HCT116 (cell line): ENCODE measurements around the gene MGAT4A. TPM values are rescaled to one million over a fixed set of nuclear protein-coding genes. Genes with fewer than 3 reads are reported as not detected.

ENCODE experiments used
- ATAC-seq: fragments of 200-7000 bp; cut with Tn5 transposase; 2 replicates; pipeline ENCODE4 v1.9.1; 2020; ENCODE audit warnings: mild to moderate bottlenecking, moderate library complexity
- BruUV-seq: library from RNA; stranded (reverse); fragments of 400-500 nt; replicated peaks from 2 replicates; lab custom pipeline; 2021; lab: Mats Ljungman, UMichigan
- CTCF ChIA-PET: fragments of 300-600 bp; sonication (Branson Sonifier 250); formaldehyde crosslinking; loops from one replicate; lab custom pipeline; 2021; ENCODE audit warnings: antibody characterized with exemption; lab: Charles Lee
- POLR2A ChIA-PET: fragments of 300-600, 350-600 bp; sonication (Branson Sonifier 250); formaldehyde crosslinking; loops from one replicate; lab custom pipeline; 2021; ENCODE audit warnings: antibody characterized with exemption; lab: Charles Lee
- RAD21 ChIA-PET, 2 experiments: fragments of 300-600 bp; sonication (Branson Sonifier 250); formaldehyde crosslinking; loops; one replicate each; lab custom pipeline; 2023; ENCODE audit warnings: low total read pairs in 2 of 2; ENCODE audit not compliant: uncharacterized antibody in 2 of 2, unreplicated experiment in 2 of 2, low non-redundant PET in 1 of 2; lab: Charles Lee
- DNase-seq: peaks from one replicate; pipeline ENCODE4 v3.0.0-alpha.2; 2010; ENCODE audit warnings: low read depth, low spot score
- H2AFZ ChIP-seq: fragments of 200-600 bp; shearing (Covaris generic), sonication (generic); 2 replicates; pipeline ENCODE4 v1.6.1; 2017; ENCODE audit warnings: low read depth, mixed run types, mixed read lengths, antibody characterized with exemption, low read length; ENCODE audit not compliant: poor library complexity, severe bottlenecking
- H3K27ac ChIP-seq: 2 replicates; pipeline ENCODE4 v1.5.1; 2012; ENCODE audit warnings: low read depth, low read length
- H3K27me3 ChIP-seq: fragments of 200-600 bp; sonication (generic); 2 replicates; pipeline ENCODE4 v1.6.1; 2016; ENCODE audit warnings: mixed run types, low read length, mixed read lengths; ENCODE audit not compliant: insufficient read depth
- H3K36me3 ChIP-seq, 2 experiments: fragments of 200-500 bp in 1 of 2; fragments of 200-600 bp in 1 of 2; sonication (Bioruptor generic) in 1 of 2; sonication (generic) in 1 of 2; 2 replicates each; pipeline versions ENCODE4 v1.5.1 to v1.6.1; 2014 to 2016; ENCODE audit warnings: low read length in 2 of 2, inconsistent platforms in 1 of 2, mixed read lengths in 1 of 2, mixed run types in 1 of 2; ENCODE audit not compliant: insufficient read depth in 2 of 2, control insufficient read depth in 1 of 2
- H3K4me1 ChIP-seq, 2 experiments: fragments of 200-600 bp in 1 of 2; sonication (generic) in 1 of 2; 2 replicates each; pipeline versions ENCODE4 v1.5.1 to v1.6.1; 2012 to 2017; ENCODE audit warnings: low read length in 2 of 2, inconsistent platforms in 1 of 2, mild to moderate bottlenecking in 1 of 2, mixed read lengths in 1 of 2, mixed run types in 1 of 2, moderate library complexity in 1 of 2; ENCODE audit not compliant: insufficient read depth in 2 of 2, control insufficient read depth in 1 of 2
- H3K4me2 ChIP-seq: fragments of 200-600 bp; sonication (generic); 2 replicates; pipeline ENCODE4 v1.6.1; 2017; ENCODE audit warnings: mixed run types, low read length, mixed read lengths
- H3K4me3 ChIP-seq, 2 experiments: fragments of 200-600 bp in 1 of 2; sonication (generic) in 1 of 2; replicated peaks in 1 of 2; 2 replicates each; pipeline ENCODE4 v1.5.1; 2011 to 2016; ENCODE audit warnings: low read length in 2 of 2, control low read depth in 1 of 2, low read depth in 1 of 2, mild to moderate bottlenecking in 1 of 2, mixed read lengths in 1 of 2, mixed run types in 1 of 2
- H3K79me2 ChIP-seq: fragments of 200-600 bp; sonication (generic); 2 replicates; pipeline ENCODE4 v1.6.1; 2017; ENCODE audit warnings: mild to moderate bottlenecking, mixed run types, low read length, moderate library complexity, mixed read lengths; ENCODE audit not compliant: insufficient read depth
- H3K9ac ChIP-seq: fragments of 200-600 bp; sonication (generic); 2 replicates; pipeline ENCODE4 v1.6.1; 2016; ENCODE audit warnings: low read length, mixed read lengths
- H3K9me2 ChIP-seq: fragments of 200-600 bp; sonication (generic), shearing (Covaris generic); 2 replicates; pipeline ENCODE4 v1.6.1; 2017; ENCODE audit warnings: mixed run types, mild to moderate bottlenecking, moderate library complexity; ENCODE audit not compliant: insufficient read depth
- H3K9me3 ChIP-seq, 2 experiments: fragments of 200-500 bp in 1 of 2; fragments of 200-600 bp in 1 of 2; sonication (Bioruptor generic) in 1 of 2; sonication (generic) in 1 of 2; 2 replicates each; pipeline ENCODE4 v1.6.1; 2014 to 2017; ENCODE audit warnings: low read length in 2 of 2, mixed read lengths in 2 of 2, inconsistent platforms in 1 of 2, low read depth in 1 of 2, mild to moderate bottlenecking in 1 of 2, mixed run types in 1 of 2, moderate library complexity in 1 of 2; ENCODE audit not compliant: control insufficient read depth in 1 of 2, insufficient read depth in 1 of 2
- H4K20me1 ChIP-seq: fragments of 200-600 bp; sonication (generic), shearing (Covaris generic); 2 replicates; pipeline ENCODE4 v1.6.1; 2017; ENCODE audit warnings: mixed run types, mild to moderate bottlenecking, moderate library complexity; ENCODE audit not compliant: insufficient read depth
- CTCF ChIP-seq, 3 experiments: fragments of 200-600 bp in 1 of 3; sonication (generic) in 1 of 3; IDR thresholded peaks in 2 of 3; conservative IDR thresholded peaks in 1 of 3; 2 replicates each; pipeline ENCODE4 v1.5.1; 2012 to 2017; ENCODE audit warnings: low read depth in 2 of 3, low read length in 2 of 3, antibody characterized with exemption in 1 of 3, borderline replicate concordance in 1 of 3, control low read depth in 1 of 3, mild to moderate bottlenecking in 1 of 3, mixed read lengths in 1 of 3, mixed run types in 1 of 3, moderate library complexity in 1 of 3; ENCODE audit not compliant: insufficient read depth in 1 of 3
- ZBTB33 ChIP-seq: IDR thresholded peaks from 2 replicates; pipeline ENCODE4 v1.6.1; 2011; ENCODE audit warnings: mild to moderate bottlenecking, low read length, moderate library complexity; ENCODE audit not compliant: insufficient replicate concordance; ENCODE audit errors: extremely low read depth
- intact Hi-C: fragments of 100-400 bp; cut with micrococcal nuclease; formaldehyde crosslinking; loops from 2 replicates; pipeline ENCODE4 v1.10.0; 2022
- total RNA-seq: library from RNA; stranded (reverse); gene quantifications from one replicate; pipeline ENCODE4 v1.2.1, GENCODE V29; 2021; ENCODE audit not compliant: unreplicated experiment

MGAT4A gene
- total RNA-seq, 1 experiment from 2014 or later: 10.2 TPM

- no peaks in the 10 kb centered on the region for H4K20me1 ChIP-seq
- H3K36me3 ChIP-seq: no peaks in the 10 kb centered on the region
- H3K27me3 ChIP-seq: no peaks in the 10 kb centered on the region
- POLR2A ChIA-PET: no interaction called here
- CTCF ChIA-PET: no interaction called here
- no peak for DNase-seq
- ATAC-seq: no peak
- no peaks in the 10 kb centered on the region for H3K9me3 ChIP-seq
- H3K27ac ChIP-seq: no peak overlapping the region
- BruUV-seq: no TSS peak
- intact Hi-C loops: no loop called here
- H3K4me1 ChIP-seq: peaks cover 0 to 11% of the 10 kb centered on the region in 2 experiments; a peak in 1 of 4 replicates
- no peaks in the 10 kb centered on the region for H3K79me2 ChIP-seq
- RAD21 ChIA-PET: no interaction called here
- no peak overlapping the region for H2AFZ ChIP-seq
- H3K4me3 ChIP-seq: no peak overlapping the region
- no peaks in the 10 kb centered on the region for H3K9me2 ChIP-seq
- TF ChIP-seq CTCF (IDR thresholded peaks at IDR 0.05 in 2 of 3, conservative IDR thresholded peaks at IDR 0.05 in 1 of 3; ENCODE audit: borderline replicate concordance in 1 of 3, insufficient read depth in 1 of 3, low read depth in 2 of 3, low read length in 2 of 3) (no peak), ZBTB33 (no peak)
- TF ChIP-seq, all 23 proteins: peak for 0
- no peak overlapping the region for H3K9ac ChIP-seq
- H3K4me2 ChIP-seq: no peak overlapping the region
Observed at GRCh38 chr2:98727369-98728087, 3.4 kb downstream of the MGAT4A start.
